Measurements from ENCODE around the gene C9orf85.

Gene C9orf85

GRCh38 chr9:71918419-71918818 is 7.0 kb downstream of the C9orf85 start:
- H3K27ac ChIP-seq, result no peak overlapping the region
- TF ChIP-seq ZFX (IDR thresholded peaks at IDR 0.05; ENCODE audit: borderline replicate concordance) (no peak), CTCF (IDR thresholded peaks at IDR 0.05) (no peak)

GRCh38 chr9:71920456-71921189 is 9.2 kb downstream of the C9orf85 start:
- TF ChIP-seq CTCF (IDR thresholded peaks at IDR 0.05) (no peak), ZFX (IDR thresholded peaks at IDR 0.05; ENCODE audit: borderline replicate concordance) (no peak)
- no peak overlapping the region for H3K27ac ChIP-seq

GRCh38 chr9:71921190-71921814 is 9.9 kb downstream of the C9orf85 start:
- H3K27ac ChIP-seq, result no peak overlapping the region
- TF ChIP-seq ZFX (IDR thresholded peaks at IDR 0.05; ENCODE audit: borderline replicate concordance) (no peak), CTCF (IDR thresholded peaks at IDR 0.05) (no peak)

GRCh38 chr9:71924576-71924975 is 13.1 kb downstream of the C9orf85 start:
- H3K27ac ChIP-seq, result no peak overlapping the region

GRCh38 chr9:71925834-71926233 is 14.4 kb downstream of the C9orf85 start:
- TF ChIP-seq ZFX (IDR thresholded peaks at IDR 0.05; ENCODE audit: borderline replicate concordance), result no peak
- TF ChIP-seq CTCF (IDR thresholded peaks at IDR 0.05), result no peak
- H3K27ac ChIP-seq, result no peak overlapping the region

More at GRCh38 chr9:71924576-71924975, 13.1 kb downstream of the C9orf85 start:
- TF ChIP-seq CTCF (IDR thresholded peaks at IDR 0.05) (no peak), ZFX (IDR thresholded peaks at IDR 0.05; ENCODE audit: borderline replicate concordance) (no peak)

- no peak for TF ChIP-seq ZFX (IDR thresholded peaks at IDR 0.05; ENCODE audit: borderline replicate concordance)
- TF ChIP-seq CTCF (IDR thresholded peaks at IDR 0.05), result no peak
- H3K27ac ChIP-seq, result peak overlapping the region; percentile 19; the same call in 1 of the 2 replicates
Measured at GRCh38 chr9:71928376-71928775, 16.9 kb downstream of the C9orf85 start.

- no peak for TF ChIP-seq ZFX (IDR thresholded peaks at IDR 0.05; ENCODE audit: borderline replicate concordance)
- TF ChIP-seq CTCF (IDR thresholded peaks at IDR 0.05), result no peak
- peak overlapping the region; percentile 19; the same call in 1 of the 2 replicates for H3K27ac ChIP-seq
Measured at GRCh38 chr9:71928806-71929205, 17.4 kb downstream of the C9orf85 start.

Measured in 22Rv1 (cell line).